OCI-LY1 (cell line): ENCODE measurements around the gene YWHAH.

Experiments used
- H2AFZ ChIP-seq: fragments of 200-600 bp; sonication (generic), shearing (Covaris generic); 2 replicates; pipeline ENCODE4 v1.6.0; 2014; ENCODE audit warnings: antibody characterized with exemption, mild to moderate bottlenecking, low read length
- H3F3A ChIP-seq: fragments of 200-600 bp; sonication (generic), shearing (Covaris generic); 2 replicates; pipeline ENCODE4 v1.6.0; 2014; ENCODE audit warnings: mild to moderate bottlenecking, antibody characterized with exemption, low read length, moderate library complexity; ENCODE audit not compliant: insufficient read depth
- H3K27ac ChIP-seq: fragments of 200-600 bp; sonication (generic); 2 replicates; pipeline ENCODE4 v1.5.1; 2014; ENCODE audit warnings: low read length, mixed run types, mild to moderate bottlenecking, low read depth; ENCODE audit not compliant: poor library complexity, severe bottlenecking
- H3K27me3 ChIP-seq: fragments of 200-600 bp; sonication (generic); 2 replicates; pipeline ENCODE4 v1.6.0; 2014; ENCODE audit warnings: antibody characterized with exemption, mild to moderate bottlenecking, low read length, moderate library complexity; ENCODE audit not compliant: insufficient read depth
- H3K36me3 ChIP-seq: fragments of 200-600 bp; sonication (generic); 2 replicates; pipeline ENCODE4 v1.6.1; 2014; ENCODE audit warnings: mild to moderate bottlenecking, antibody characterized with exemption, low read length, moderate library complexity, mixed read lengths; ENCODE audit not compliant: insufficient read depth
- H3K4me1 ChIP-seq: fragments of 200-600 bp; sonication (generic); 2 replicates; pipeline ENCODE4 v1.5.1; 2014; ENCODE audit warnings: mild to moderate bottlenecking, low read length, moderate library complexity; ENCODE audit not compliant: insufficient read depth, severe bottlenecking
- H3K4me2 ChIP-seq: fragments of 200-600 bp; sonication (generic), shearing (Covaris generic); 2 replicates; pipeline ENCODE4 v1.6.1; 2014; ENCODE audit warnings: low read length
- H3K4me3 ChIP-seq: fragments of 200-600 bp; sonication (generic); 2 replicates; pipeline ENCODE4 v1.5.1; 2014; ENCODE audit warnings: low read length, low read depth, mild to moderate bottlenecking, mixed read lengths; ENCODE audit not compliant: poor library complexity, severe bottlenecking
- H3K79me2 ChIP-seq: fragments of 200-600 bp; shearing (Covaris generic); 2 replicates; pipeline ENCODE4 v1.6.1; 2016; ENCODE audit warnings: mixed run types, low read length, mixed read lengths; ENCODE audit not compliant: insufficient read depth
- H3K9ac ChIP-seq: fragments of 200-600 bp; sonication (generic), shearing (Covaris generic); 2 replicates; pipeline ENCODE4 v1.6.1; 2014; ENCODE audit warnings: mild to moderate bottlenecking, low read length, mixed read lengths
- H3K9me2 ChIP-seq: fragments of 200-600 bp; sonication (generic), shearing (Covaris generic); 2 replicates; pipeline ENCODE4 v1.6.1; 2014; ENCODE audit warnings: low read depth, mild to moderate bottlenecking, low read length, mixed read lengths
- H3K9me3 ChIP-seq: fragments of 200-600 bp; shearing (Covaris generic); 2 replicates; pipeline ENCODE4 v1.6.1; 2014; ENCODE audit warnings: low read length, mixed read lengths
- H4K20me1 ChIP-seq: fragments of 200-600 bp; sonication (generic), shearing (Covaris generic); 2 replicates; pipeline ENCODE4 v1.6.0; 2016; ENCODE audit warnings: mild to moderate bottlenecking, low read length; ENCODE audit not compliant: insufficient read depth
- EZH2 ChIP-seq: fragments of 200-600 bp; sonication (generic), shearing (Covaris generic); IDR thresholded peaks from 2 replicates; pipeline ENCODE4 v1.8.0; 2017; ENCODE audit warnings: borderline replicate concordance, mixed run types, mild to moderate bottlenecking, antibody characterized with exemption, low read length, moderate library complexity, mixed read lengths
- TF ChIP-seq, protein P1 (sequence below): fragments of 200-600 bp; sonication (generic), shearing (Covaris generic); IDR thresholded peaks from 2 replicates; pipeline ENCODE4 v1.5.1; 2017; ENCODE audit warnings: mild to moderate bottlenecking, antibody characterized with exemption, low read length, moderate library complexity, mixed read lengths

The YWHAH gene

DNA sequence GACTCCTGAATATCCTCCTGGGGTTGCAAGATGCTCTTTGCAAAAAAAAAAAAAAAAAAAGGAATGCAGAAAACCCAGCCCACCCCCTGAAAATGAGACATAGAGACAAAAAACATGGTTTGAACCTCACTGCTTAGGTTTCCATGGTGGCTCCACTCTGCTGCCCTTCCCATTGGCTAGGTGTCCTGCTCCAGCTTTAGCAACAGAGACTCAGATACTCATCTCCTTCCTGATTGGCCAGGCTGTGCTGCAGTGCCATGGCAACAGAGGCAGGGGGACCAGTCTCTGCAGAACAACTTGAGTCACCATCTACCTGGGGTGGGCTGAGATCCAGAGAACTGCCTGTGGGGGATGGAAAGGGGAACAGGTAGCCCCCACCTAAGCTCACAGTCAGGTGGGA, 17.4 kb upstream of the YWHAH start:
- Histone ChIP-seq H3K4me2 (no peak overlapping the region), H3K9me3 (no peaks in the 10 kb centered on the region), H4K20me1 (no peaks in the 10 kb centered on the region)

DNA sequence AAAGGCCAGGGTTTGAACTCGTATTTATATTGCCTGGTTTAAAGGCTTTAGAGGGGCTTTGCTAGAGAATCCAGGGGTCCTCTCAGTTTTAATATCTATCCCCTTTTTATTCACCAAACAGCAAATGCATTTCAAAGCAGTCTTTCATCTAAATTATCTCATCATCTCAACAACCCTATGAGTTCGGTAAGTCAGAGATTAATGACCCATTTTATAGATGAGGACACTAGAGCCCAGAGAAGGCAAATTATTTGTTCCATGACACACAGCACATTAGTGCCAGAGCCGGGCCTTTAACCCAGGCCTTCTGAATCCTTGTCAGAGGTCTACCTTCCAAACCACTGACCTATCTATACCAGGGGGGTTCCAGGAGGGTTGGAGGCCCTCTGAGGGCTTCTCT, 16.8 kb upstream of the YWHAH start:
- H3K4me2 ChIP-seq: no peak overlapping the region
- H2AFZ ChIP-seq: no peak overlapping the region
- H3K4me1 ChIP-seq: no peaks in the 10 kb centered on the region
- no peak overlapping the region for H3K9ac ChIP-seq
- H3K36me3 ChIP-seq: no peaks in the 10 kb centered on the region
- H3K27me3 ChIP-seq: no peaks in the 10 kb centered on the region; the same call in 1 of the 2 replicates
- TF ChIP-seq, protein P1, sequence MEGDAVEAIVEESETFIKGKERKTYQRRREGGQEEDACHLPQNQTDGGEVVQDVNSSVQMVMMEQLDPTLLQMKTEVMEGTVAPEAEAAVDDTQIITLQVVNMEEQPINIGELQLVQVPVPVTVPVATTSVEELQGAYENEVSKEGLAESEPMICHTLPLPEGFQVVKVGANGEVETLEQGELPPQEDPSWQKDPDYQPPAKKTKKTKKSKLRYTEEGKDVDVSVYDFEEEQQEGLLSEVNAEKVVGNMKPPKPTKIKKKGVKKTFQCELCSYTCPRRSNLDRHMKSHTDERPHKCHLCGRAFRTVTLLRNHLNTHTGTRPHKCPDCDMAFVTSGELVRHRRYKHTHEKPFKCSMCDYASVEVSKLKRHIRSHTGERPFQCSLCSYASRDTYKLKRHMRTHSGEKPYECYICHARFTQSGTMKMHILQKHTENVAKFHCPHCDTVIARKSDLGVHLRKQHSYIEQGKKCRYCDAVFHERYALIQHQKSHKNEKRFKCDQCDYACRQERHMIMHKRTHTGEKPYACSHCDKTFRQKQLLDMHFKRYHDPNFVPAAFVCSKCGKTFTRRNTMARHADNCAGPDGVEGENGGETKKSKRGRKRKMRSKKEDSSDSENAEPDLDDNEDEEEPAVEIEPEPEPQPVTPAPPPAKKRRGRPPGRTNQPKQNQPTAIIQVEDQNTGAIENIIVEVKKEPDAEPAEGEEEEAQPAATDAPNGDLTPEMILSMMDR: no peak
- TF ChIP-seq EZH2: no peak
- no peak overlapping the region for H3K27ac ChIP-seq
- no peak overlapping the region for H3K4me3 ChIP-seq
- no peaks in the 10 kb centered on the region for H3K79me2 ChIP-seq
- no peaks in the 10 kb centered on the region for H3K9me3 ChIP-seq
- H3F3A ChIP-seq: no peaks in the 10 kb centered on the region
- H3K9me2 ChIP-seq: no peaks in the 10 kb centered on the region
- H4K20me1 ChIP-seq: no peaks in the 10 kb centered on the region

More for the DNA sequence above, 17.4 kb upstream of the YWHAH start:
- H3K27ac ChIP-seq: no peak overlapping the region
- no peak overlapping the region for H2AFZ ChIP-seq
- H3K9me2 ChIP-seq: no peaks in the 10 kb centered on the region
- H3K4me3 ChIP-seq: no peak overlapping the region
- H3K36me3 ChIP-seq: no peaks in the 10 kb centered on the region
- no peak overlapping the region for H3K9ac ChIP-seq
- no peaks in the 10 kb centered on the region; the same call in 1 of the 2 replicates for H3K27me3 ChIP-seq
- no peaks in the 10 kb centered on the region for H3K4me1 ChIP-seq
- no peaks in the 10 kb centered on the region for H3K79me2 ChIP-seq
- TF ChIP-seq, protein P1: no peak
- TF ChIP-seq EZH2: no peak
- no peaks in the 10 kb centered on the region for H3F3A ChIP-seq

DNA sequence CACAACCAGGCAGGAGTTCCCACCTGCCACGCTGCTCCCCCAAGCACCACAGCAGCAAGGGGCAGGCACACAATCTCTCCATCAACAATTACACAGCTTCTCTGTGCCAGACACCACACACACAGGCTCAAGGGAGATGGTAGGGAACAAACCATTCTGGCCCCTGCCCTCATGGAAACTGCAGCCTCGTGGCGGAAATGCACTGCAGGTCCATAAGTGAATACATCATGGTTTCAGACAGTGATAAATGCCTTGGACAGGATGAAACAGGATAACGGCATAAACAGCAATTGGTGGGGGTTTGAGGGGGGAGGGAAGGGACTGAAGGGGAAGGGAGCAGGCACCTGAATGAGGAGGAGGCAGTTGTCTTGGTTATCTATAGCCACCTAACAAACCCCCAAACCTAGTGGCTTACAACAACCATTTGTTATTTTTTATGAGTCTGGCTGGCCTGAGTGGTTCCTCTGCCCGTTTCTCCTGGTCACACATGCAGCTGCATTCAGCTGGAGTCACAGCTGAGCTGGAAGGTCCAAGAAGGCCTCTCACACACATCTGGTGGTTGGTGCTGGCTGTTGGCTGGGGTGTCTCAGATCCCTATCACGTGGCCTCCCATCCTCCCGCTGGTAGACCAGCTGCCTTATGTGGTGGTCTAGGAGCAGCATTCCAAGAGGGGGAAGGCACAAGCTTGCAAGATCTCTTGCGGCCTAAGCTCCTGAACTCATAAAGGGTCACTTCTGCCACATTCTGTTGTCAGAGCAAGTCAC, 15.0 kb upstream of the YWHAH start:
- Histone ChIP-seq H3K9me2 (no peaks in the 10 kb centered on the region), H3K4me2 (no peak overlapping the region), H3K9ac (no peak overlapping the region), H4K20me1 (no peaks in the 10 kb centered on the region), H3K27me3 (no peaks in the 10 kb centered on the region), H3K36me3 (no peaks in the 10 kb centered on the region), H3F3A (no peaks in the 10 kb centered on the region), H3K79me2 (no peaks in the 10 kb centered on the region), H3K9me3 (no peaks in the 10 kb centered on the region), H2AFZ (no peak overlapping the region), H3K27ac (no peak overlapping the region), H3K4me1 (no peaks in the 10 kb centered on the region), H3K4me3 (no peak overlapping the region)
- TF ChIP-seq, protein P1: no peak
